Neural cell (in vitro differentiated cells): Measurements from ENCODE around the gene OR11A1.

Experiments
- CTCF ChIP-seq: fragments of 450-650 bp; IDR thresholded peaks from 2 replicates; pipeline ENCODE4 v1.5.1; 2014; ENCODE audit warnings: antibody characterized with exemption, mild to moderate bottlenecking, moderate library complexity; ENCODE audit not compliant: poor library complexity, severe bottlenecking
- TAF1 ChIP-seq: IDR thresholded peaks from 2 replicates; pipeline ENCODE4 v1.6.1; 2012; ENCODE audit warnings: low read depth

- TF ChIP-seq CTCF (no peak), TAF1 (no peak)
Observed at GRCh38 chr6:29495571-29495970, 38.7 kb upstream of the OR11A1 start.
